Thyroid gland (tissue), 4 donors: ENCODE data around the gene MXI1. TPM values are rescaled to one million over a fixed set of nuclear protein-coding genes. Genes with fewer than 3 reads are reported as not detected.
"Not testable (repeated sequence)": the region's sequence is repeated elsewhere in the genome, so short reads cannot be mapped to it uniquely, and the experiment has no call there.

ENCODE experiments used
- DNase-seq, 2 donors: peaks; one replicate each; pipeline ENCODE4 v3.0.0-alpha.2; 2019
- H3K27ac ChIP-seq, 3 donors: fragments of 200-600 bp; sonication (generic); 1 replicate in 2 of 3; 2 replicates in 1 of 3; pipeline ENCODE4 v1.5.1; 2016 to 2019; ENCODE audit warnings: mild to moderate bottlenecking in 1 of 3, moderate library complexity in 1 of 3
- H3K27me3 ChIP-seq: fragments of 200-600 bp; sonication (generic); one replicate; pipeline ENCODE4 v1.5.1; 2019
- H3K36me3 ChIP-seq, 2 donors: fragments of 200-600 bp; sonication (generic); one replicate each; pipeline ENCODE4 v1.5.1; 2016 to 2019
- H3K4me1 ChIP-seq, 2 donors: fragments of 200-600 bp; sonication (generic); one replicate each; pipeline ENCODE4 v1.5.1; 2017 to 2019
- H3K4me3 ChIP-seq, 3 donors: fragments of 200-600 bp; sonication (generic); replicated peaks in 1 of 3; 1 replicate in 2 of 3; 2 replicates in 1 of 3; pipeline ENCODE4 v1.5.1; 2016; ENCODE audit warnings: mild to moderate bottlenecking in 1 of 3
- H3K9me3 ChIP-seq: fragments of 200-600 bp; sonication (generic); one replicate; pipeline ENCODE4 v1.5.1; 2017
- POLR2A ChIP-seq, 2 donors: fragments of 450-650 bp; IDR thresholded peaks; one replicate each; pipeline ENCODE4 v1.6.1; 2017; ENCODE audit warnings: antibody characterized with exemption in 2 of 2, mild to moderate bottlenecking in 2 of 2, moderate library complexity in 1 of 2
- WGBS, 2 donors: methylation state at CpG; one replicate each; pipeline ENCODE4 v1.1.5; 2017; 5-methylcytosine and 5-hydroxymethylcytosine counted together
- intact Hi-C: fragments of 100-400 bp; cut with DNase I; formaldehyde crosslinking; loops from one replicate; pipeline ENCODE4 v1.15.1; 2023
- total RNA-seq, 4 donors: library from RNA; depleted of rRNA; stranded (reverse); fragments of >200 nt; gene quantifications; one replicate each; pipeline ENCODE4 v1.2.3, GENCODE V29; 2016
- TF ChIP-seq, protein P1 (sequence below), 6 experiments: fragments of 200-600 bp in 3 of 6; fragments of 450-650 bp in 3 of 6; sonication (generic) in 3 of 6; IDR thresholded peaks; one replicate each; pipeline ENCODE4 v1.5.1; 2016 to 2019; ENCODE audit warnings: antibody characterized with exemption in 6 of 6, mild to moderate bottlenecking in 2 of 6, inconsistent platforms in 1 of 6, moderate library complexity in 1 of 6

MXI1 gene
- total RNA-seq, 4 donors from 2014 or later, result 51.2 to 136 (median 59.6) TPM

DNA sequence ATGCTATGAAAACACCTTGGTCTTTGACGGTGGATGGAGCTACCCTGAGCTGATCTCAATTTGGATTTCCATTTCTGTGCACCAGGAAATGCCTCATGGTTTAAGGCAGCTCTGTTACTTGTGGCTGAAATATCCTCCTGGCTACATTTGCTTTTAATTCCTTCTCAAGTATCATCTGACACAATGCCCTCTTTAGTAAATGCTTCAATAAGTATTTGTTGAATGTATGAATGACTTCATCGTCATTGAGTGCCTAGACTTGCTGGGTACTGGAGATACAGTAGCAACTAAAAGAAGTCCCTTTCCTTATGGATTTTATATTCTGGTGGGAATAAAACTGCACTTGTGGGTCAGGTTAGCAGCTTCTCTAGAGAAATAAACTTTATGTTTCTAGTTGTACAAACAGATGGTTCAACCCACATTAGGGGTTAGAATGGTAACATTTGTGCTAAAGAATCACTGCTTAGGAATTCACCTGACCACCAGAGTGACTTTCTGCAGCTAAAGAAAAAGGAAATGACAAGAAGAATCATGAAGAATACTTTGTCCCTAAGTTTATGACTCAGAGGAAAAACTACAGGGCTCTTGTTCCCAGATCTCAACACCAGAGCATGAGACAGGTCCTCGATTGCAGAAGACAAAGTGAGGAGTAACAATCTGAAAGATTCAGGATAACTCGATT is 119.1 kb downstream of the MXI1 start:
- Histone ChIP-seq H3K4me1 (no peaks in the 10 kb centered on the region), H3K27me3 (no peaks in the 10 kb centered on the region), H3K36me3 (no peaks in the 10 kb centered on the region), H3K9me3 (no peaks in the 10 kb centered on the region), H3K27ac (no peak overlapping the region), H3K4me3 (no peak overlapping the region)
- intact Hi-C loops, result no loop called here
- TF ChIP-seq, protein P1, sequence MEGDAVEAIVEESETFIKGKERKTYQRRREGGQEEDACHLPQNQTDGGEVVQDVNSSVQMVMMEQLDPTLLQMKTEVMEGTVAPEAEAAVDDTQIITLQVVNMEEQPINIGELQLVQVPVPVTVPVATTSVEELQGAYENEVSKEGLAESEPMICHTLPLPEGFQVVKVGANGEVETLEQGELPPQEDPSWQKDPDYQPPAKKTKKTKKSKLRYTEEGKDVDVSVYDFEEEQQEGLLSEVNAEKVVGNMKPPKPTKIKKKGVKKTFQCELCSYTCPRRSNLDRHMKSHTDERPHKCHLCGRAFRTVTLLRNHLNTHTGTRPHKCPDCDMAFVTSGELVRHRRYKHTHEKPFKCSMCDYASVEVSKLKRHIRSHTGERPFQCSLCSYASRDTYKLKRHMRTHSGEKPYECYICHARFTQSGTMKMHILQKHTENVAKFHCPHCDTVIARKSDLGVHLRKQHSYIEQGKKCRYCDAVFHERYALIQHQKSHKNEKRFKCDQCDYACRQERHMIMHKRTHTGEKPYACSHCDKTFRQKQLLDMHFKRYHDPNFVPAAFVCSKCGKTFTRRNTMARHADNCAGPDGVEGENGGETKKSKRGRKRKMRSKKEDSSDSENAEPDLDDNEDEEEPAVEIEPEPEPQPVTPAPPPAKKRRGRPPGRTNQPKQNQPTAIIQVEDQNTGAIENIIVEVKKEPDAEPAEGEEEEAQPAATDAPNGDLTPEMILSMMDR (IDR thresholded peaks at IDR 0.05), result no peak
- no peak for TF ChIP-seq POLR2A (IDR thresholded peaks at IDR 0.05)
- WGBS, 2 donors, result 80 to 84% methylated on average over 4 of the region's 4 CpGs
- no peak for DNase-seq

GRCh38 chr10:110327262-110327914 is 120.0 kb downstream of the MXI1 start:
- H3K36me3 ChIP-seq, result no peaks in the 10 kb centered on the region
- no peak overlapping the region for H3K27ac ChIP-seq
- no peak for DNase-seq
- 90 to 91% methylated on average over 5 of the region's 5 CpGs for WGBS, 2 donors
- intact Hi-C loops, result no loop called here
- no peaks in the 10 kb centered on the region for H3K27me3 ChIP-seq
- no peak for TF ChIP-seq POLR2A (IDR thresholded peaks at IDR 0.05)
- TF ChIP-seq, protein P1 (IDR thresholded peaks at IDR 0.05), result no peak
- H3K4me1 ChIP-seq, result no peaks in the 10 kb centered on the region
- no peaks in the 10 kb centered on the region for H3K9me3 ChIP-seq
- H3K4me3 ChIP-seq, result no peak overlapping the region

DNA sequence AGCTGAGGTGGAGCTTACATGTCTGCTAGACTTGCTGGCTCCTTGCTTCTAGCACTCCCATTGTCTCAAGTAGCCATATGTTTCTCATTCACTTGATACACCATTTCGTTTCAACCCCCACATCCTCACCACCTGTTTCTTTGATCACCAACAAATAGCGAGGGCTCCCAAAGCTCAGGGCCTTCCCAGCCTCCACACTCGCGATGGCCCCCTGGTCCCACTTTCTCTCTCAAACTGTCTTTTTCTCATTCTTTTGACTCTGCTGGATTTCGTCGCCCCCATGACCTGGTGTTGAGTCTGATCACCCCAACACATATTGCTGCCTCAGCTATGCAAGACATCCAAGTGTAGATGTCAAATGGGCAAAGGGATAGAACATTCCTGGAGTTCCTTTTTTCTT is 123.3 kb downstream of the MXI1 start:
- no peak for DNase-seq
- intact Hi-C loops, result no loop called here
- Histone ChIP-seq H3K4me3 (no peak overlapping the region), H3K27me3 (no peaks in the 10 kb centered on the region), H3K9me3 (no peaks in the 10 kb centered on the region), H3K27ac (no peak overlapping the region), H3K36me3 (no peaks in the 10 kb centered on the region), H3K4me1 (peaks cover 0 to 1% of the 10 kb centered on the region in 2 donors)
- 92 to 94% methylated on average over 6 of the region's 6 CpGs for WGBS, 2 donors
- TF ChIP-seq POLR2A (IDR thresholded peaks at IDR 0.05), result no peak
- TF ChIP-seq, protein P1 (IDR thresholded peaks at IDR 0.05), result no peak

- WGBS, 2 donors, result 97 to 98% methylated on average over 17 to 25 of the region's 32 CpGs
- intact Hi-C loops, H3K27ac ChIP-seq, H3K4me1 ChIP-seq, H3K4me3 ChIP-seq, H3K36me3 ChIP-seq, H3K9me3 ChIP-seq, H3K27me3 ChIP-seq, DNase-seq: not testable (repeated sequence)
These were observed 123.9 kb downstream of the MXI1 start for GRCh38 chr10:110331226-110331795.

DNA sequence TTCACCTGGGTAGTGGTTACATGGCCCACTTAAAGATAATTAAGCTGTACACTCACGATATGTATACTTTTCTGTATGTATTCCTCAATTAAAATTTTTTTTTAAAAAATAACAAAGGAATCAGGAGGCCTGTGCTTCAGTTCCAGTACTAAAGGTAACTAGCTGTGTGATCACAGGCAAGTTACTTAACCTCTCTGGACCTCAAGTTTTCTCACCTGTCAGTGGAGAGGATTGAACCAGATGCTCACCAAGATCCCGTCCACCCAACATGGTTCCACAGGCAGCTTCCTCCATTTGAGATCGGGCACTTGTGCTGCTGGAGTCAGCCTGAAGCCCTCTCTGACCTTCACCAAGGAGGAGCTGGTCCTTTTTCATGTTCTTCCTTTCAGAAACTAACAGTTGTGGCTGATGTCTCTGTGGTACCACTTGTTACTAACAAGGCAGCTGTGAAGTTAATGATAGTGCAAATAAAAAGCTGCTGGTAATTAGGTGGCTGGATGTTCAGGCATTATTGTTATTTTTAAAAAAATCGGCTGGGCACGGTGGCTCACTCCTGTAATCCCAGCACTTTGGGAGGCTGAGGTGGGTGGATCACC is 126.8 kb downstream of the MXI1 start:
- no peak for TF ChIP-seq POLR2A (IDR thresholded peaks at IDR 0.05)
- TF ChIP-seq, protein P1 (IDR thresholded peaks at IDR 0.05), result no peak
- Histone ChIP-seq H3K4me3 (no peak overlapping the region), H3K36me3 (no peaks in the 10 kb centered on the region), H3K4me1 (peaks cover 0 to 14% of the 10 kb centered on the region in 2 donors), H3K27me3 (no peaks in the 10 kb centered on the region), H3K9me3 (no peaks in the 10 kb centered on the region), H3K27ac (no peak overlapping the region)
- WGBS, 2 donors, result 79 to 92% methylated on average over 5 of the region's 5 CpGs
- DNase-seq, result no peak
- intact Hi-C loops, result no loop called here
